Hypothalamus (tissue), 51 donors: ENCODE results near the gene GET3.
"Not testable (repeated sequence)": the region's sequence is repeated elsewhere in the genome, so short reads cannot be mapped to it uniquely, and the experiment has no call there.

Experiments used
- DNase-seq, 51 donors: peaks; one replicate each; lab custom pipeline; 2025; lab: John Stamatoyannopoulos, UW

Gene GET3

GRCh38 chr19:12715102-12715501, 22.2 kb upstream of the GET3 start:
- no peak for DNase-seq

DNA sequence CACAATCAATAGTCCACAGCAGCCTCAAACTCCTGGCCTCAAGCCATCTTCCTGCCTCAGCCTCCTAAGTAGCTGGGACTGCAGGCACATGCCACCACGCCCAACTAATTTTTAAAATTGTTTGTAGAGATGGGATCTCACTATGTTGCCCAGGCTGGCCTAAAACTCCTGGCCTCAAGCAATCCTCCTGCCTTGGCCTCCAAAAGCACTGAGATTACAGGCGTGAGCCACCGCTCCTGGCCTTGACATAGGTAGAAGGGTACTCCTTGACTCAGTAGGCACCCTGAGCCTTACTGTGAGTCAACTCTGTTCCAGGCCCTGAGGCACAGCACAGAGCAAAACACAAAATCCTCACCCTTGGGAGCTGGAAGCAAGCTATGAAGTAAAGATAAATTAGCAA, 21.4 kb upstream of the GET3 start:
- DNase-seq = no peak

GRCh38 chr19:12720296-12720695, 17.0 kb upstream of the GET3 start:
- DNase-seq = no peak

GRCh38 chr19:12720851-12721655, 16.2 kb upstream of the GET3 start:
- peak in 21 of 51 donors; percentile 4 to 53 (median 27) for DNase-seq

DNA sequence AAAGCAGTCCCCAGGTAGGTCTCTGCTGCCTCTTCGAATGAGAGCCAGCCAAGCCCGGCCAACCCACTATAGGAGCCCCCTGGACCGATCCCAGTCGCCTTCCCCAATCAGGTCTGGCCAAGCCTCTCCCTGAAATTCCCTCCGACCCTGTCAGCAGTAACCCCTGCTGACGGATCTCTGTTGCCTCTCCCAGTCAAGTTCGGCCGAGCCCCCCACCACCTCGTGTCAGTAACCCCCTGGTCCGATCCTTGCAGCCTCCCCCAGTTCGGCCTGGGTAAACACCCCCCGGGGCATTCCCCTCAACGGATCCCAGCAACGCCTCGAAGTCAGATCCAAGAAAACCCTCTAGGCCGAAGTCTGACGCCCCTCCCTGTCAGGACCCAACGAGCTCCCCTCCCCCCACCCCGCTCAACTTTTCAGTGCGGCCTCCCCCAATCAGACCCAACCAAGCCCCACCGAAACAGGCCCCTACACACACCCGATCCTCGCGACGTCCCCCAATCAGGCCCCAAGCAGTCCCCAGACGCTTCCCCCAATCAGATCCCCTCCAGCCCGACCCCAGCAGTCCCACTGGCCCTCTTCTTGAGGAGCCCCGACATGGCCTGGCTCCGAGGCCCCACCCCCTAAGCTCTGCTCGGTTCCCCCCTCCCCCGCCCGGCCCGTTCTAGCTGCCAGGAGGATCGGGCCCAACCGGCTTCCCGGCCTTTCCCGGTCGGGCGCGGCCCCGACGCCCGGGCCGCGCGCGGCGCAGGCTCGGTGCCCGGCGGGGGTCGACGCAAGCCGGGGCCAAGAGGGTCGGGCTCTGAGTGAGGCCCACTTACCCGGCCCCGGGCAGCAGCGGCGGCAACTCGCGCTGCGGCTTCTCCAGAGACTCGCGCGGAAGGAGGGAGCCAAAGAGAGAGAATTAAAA, 15.4 kb upstream of the GET3 start:
- peak in 43 of 51 donors; percentile 4 to 76 (median 58) for DNase-seq

DNA sequence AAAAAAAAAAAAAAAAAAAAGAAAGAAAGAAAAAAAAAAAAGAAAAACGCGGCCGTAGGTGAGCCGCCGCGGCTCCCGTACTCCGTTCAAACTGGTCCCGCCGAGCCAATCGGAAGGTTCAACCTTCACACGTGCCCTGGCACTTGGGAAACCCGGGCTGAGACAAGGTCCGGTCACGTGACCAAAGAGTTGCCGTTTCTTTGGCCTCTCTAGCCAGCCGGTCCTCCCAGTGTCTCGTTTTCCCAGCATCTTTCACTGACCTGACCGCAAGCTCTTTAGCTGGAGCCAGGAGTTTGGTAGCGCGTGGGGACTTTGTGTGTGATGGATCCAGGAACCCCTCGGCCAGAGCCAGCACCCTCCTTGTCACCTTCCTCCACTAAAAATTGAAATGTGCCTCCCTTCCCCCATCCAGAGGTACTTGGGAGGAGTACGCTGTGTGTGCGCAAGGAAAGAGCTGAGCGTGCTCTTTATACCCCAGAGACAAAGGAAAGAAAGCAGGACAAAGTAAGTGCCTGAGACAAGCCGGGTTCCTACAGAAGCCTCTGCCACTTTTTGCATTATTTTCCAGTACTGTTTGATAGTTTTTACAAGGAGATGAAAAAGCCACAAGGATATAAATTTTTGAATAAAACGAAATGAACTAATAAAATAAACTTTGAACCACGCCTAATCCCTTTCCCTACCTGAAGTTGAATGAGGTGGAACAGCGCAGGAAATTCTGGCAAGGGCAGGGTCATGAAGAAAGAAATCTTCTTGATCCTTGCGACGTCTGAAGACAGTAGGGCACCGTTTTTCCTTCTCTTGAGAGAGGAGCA, 14.5 kb upstream of the GET3 start:
- DNase-seq = peak; percentile 56 to 98 (median 94)

GRCh38 chr19:12723381-12723640, 14.0 kb upstream of the GET3 start:
- DNase-seq = no peak

DNA sequence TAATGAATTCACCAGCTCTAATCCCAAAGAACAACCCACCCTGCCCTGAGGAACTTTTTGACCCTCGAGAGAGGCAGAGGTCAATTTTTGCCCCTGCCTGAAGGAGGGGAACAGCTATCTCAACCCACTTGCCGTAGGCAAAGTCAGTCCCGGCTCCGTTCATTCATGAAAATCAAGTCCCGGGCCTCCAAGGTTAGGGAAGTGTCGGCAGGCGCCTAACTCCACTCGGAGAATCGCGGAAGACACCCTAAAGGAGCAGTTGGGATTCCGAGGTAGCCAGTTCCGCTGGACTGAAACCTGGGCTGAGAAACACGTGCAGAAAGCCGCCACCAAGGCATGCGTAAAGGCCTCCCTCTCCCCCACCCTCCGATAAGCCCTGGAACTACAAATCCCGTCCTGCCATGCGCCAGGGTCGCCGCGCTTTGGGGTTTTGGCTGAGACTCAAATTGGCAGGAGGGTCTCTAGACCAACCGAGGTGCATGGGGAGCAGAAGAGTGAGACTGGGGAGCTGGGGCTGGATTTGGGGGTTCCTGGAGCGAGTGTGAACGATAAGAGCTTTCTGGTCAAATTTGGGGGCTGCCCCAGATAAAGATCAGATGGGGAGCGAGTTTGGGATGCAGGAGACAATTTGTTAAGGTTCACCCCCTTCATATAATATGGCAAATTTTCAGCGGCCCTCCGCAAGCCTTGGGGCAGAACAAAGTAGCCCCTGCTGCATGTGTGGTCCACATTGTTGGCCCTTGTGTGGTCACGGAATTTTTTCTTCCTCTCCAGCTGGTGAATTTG, 13.5 kb upstream of the GET3 start, which contains the start of gene TNPO2:
Gene TNPO2, minus strand, starts transcription at position 292 of the 786 bp plus-strand sequence. CDS start 2,955 bp downstream, outside the sequence.
- DNase-seq = peak in 45 of 51 donors; percentile 6 to 74 (median 40)

- not testable (repeated sequence) for DNase-seq
These were observed 11.7 kb upstream of the GET3 start for GRCh38 chr19:12725612-12726011.

- DNase-seq = no peak
These were observed 10.3 kb upstream of the GET3 start for GRCh38 chr19:12726988-12727316.

GRCh38 chr19:12727745-12728433, 9.4 kb upstream of the GET3 start:
- no peak for DNase-seq

- no peak for DNase-seq
These were observed 7.2 kb upstream of the GET3 start for GRCh38 chr19:12730064-12730463.

GRCh38 chr19:12731337-12731736, 6.0 kb upstream of the GET3 start:
- no peak for DNase-seq

- peak in 3 of 51 donors; percentile 2 to 43 (median 3) for DNase-seq
These were observed 3.7 kb upstream of the GET3 start for GRCh38 chr19:12733369-12734214.

- DNase-seq = no peak
These were observed 596 bp downstream of the GET3 start for GRCh38 chr19:12737835-12738351.

- DNase-seq = no peak
These were observed 8.0 kb downstream of the GET3 start for GRCh38 chr19:12745166-12745897.

DNA sequence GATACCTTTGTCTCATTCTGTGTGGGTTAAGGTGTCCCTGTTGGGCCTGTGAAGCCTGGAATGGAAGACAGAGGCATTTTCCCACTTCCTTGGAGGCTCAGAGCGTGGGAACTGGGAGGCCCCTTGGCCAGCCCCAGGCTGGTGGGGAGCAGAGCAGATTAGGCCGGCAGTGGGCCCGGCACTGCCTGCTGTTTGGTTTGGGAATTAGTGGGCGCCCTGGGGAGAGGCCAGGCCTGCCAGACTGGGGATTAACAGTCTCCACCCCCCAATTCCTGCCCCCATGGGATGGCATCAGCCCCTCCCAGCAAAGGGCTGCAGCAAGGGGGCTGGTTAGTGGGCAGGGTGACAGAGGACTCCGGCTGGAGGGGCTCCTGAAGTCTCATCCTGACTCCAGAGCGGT, 11.2 kb downstream of the GET3 start:
- DNase-seq = no peak
